WTC11 (cell line): Measurements from ENCODE around the gene STPG4.

ENCODE experiments used
- FOXK1 ChIP-seq: sonication (generic); formaldehyde crosslinking; IDR thresholded peaks from 2 replicates; pipeline ENCODE4 v1.8.0; 2022; ENCODE audit warnings: mild to moderate bottlenecking, moderate library complexity, missing genetic modification reagents
- MXD4 ChIP-seq: fragments of 250-450 bp; sonication (Bioruptor Pico); IDR thresholded peaks from 2 replicates; pipeline ENCODE4 v1.8.0; 2021; ENCODE audit warnings: mild to moderate bottlenecking, moderate library complexity, borderline replicate concordance
- NR3C1 ChIP-seq: sonication (generic); formaldehyde crosslinking; conservative IDR thresholded peaks from 2 replicates; pipeline ENCODE4 v1.8.1; 2023; ENCODE audit warnings: low read depth, mild to moderate bottlenecking, missing genetic modification reagents
- SP1 ChIP-seq: sonication (generic); formaldehyde crosslinking; conservative IDR thresholded peaks from 2 replicates; pipeline ENCODE4 v1.8.1; 2022; ENCODE audit warnings: missing genetic modification reagents
- TCF7 ChIP-seq: sonication (generic); formaldehyde crosslinking; IDR thresholded peaks from 2 replicates; pipeline ENCODE4 v1.8.0; 2022; ENCODE audit warnings: mild to moderate bottlenecking, low read depth, missing genetic modification reagents, moderate library complexity
- TF ChIP-seq, protein P1 (sequence below): sonication (generic); formaldehyde crosslinking; IDR thresholded peaks from 2 replicates; pipeline ENCODE4 v1.8.1; 2023; ENCODE audit warnings: mild to moderate bottlenecking, missing genetic modification reagents, moderate library complexity
- TF ChIP-seq, protein P2 (sequence below): sonication (generic); formaldehyde crosslinking; IDR thresholded peaks from 2 replicates; pipeline ENCODE4 v1.8.0; 2022; ENCODE audit warnings: mild to moderate bottlenecking, missing genetic modification reagents
- TF ChIP-seq, protein P3 (sequence below): fragments of 200-600 bp; IDR thresholded peaks from 2 replicates; pipeline ENCODE4 v1.8.0; 2022; ENCODE audit warnings: antibody characterized with exemption
- TF ChIP-seq, protein P4 (sequence below): sonication (generic); formaldehyde crosslinking; IDR thresholded peaks from 2 replicates; pipeline ENCODE4 v1.8.1; 2022; ENCODE audit warnings: low read depth, missing genetic modification reagents, borderline replicate concordance
- TF ChIP-seq, protein P5 (sequence below): sonication (generic); formaldehyde crosslinking; IDR thresholded peaks from 2 replicates; pipeline ENCODE4 v1.8.0; 2022; ENCODE audit warnings: mild to moderate bottlenecking, missing genetic modification reagents

DNA sequence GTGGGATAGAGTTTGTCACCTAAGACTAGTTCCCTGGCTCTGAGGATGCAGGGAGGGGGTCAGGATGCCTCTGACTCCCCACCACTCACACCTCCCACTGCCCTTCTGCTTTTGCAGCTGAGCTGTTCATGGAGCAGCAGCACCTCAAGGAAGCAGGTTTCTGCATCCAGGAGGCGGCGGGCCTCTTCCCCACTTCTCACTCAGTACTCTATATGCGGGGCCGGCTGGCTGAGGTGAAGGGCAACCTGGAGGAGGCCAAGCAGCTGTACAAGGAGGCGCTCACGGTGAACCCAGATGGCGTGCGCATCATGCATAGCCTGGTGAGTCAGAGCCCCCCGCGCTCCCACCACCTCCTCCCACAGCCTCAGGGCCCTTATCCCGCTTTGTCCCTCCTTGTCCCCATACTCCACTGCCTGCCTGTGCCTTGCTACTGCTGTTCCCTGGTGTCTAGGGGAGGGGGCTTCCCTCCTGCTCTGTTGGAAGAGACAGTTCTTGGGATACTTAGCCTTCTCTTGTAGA lies 94.4 kb downstream of the STPG4 start:
- TF ChIP-seq, protein P1, sequence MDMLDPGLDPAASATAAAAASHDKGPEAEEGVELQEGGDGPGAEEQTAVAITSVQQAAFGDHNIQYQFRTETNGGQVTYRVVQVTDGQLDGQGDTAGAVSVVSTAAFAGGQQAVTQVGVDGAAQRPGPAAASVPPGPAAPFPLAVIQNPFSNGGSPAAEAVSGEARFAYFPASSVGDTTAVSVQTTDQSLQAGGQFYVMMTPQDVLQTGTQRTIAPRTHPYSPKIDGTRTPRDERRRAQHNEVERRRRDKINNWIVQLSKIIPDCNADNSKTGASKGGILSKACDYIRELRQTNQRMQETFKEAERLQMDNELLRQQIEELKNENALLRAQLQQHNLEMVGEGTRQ: no peak
- no peak for TF ChIP-seq SP1 (CRISPR knock-in tag)
- TF ChIP-seq, protein P2, sequence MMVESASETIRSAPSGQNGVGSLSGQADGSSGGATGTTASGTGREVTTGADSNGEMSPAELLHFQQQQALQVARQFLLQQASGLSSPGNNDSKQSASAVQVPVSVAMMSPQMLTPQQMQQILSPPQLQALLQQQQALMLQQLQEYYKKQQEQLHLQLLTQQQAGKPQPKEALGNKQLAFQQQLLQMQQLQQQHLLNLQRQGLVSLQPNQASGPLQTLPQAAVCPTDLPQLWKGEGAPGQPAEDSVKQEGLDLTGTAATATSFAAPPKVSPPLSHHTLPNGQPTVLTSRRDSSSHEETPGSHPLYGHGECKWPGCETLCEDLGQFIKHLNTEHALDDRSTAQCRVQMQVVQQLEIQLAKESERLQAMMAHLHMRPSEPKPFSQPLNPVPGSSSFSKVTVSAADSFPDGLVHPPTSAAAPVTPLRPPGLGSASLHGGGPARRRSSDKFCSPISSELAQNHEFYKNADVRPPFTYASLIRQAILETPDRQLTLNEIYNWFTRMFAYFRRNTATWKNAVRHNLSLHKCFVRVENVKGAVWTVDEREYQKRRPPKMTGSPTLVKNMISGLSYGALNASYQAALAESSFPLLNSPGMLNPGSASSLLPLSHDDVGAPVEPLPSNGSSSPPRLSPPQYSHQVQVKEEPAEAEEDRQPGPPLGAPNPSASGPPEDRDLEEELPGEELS: no peak
- TF ChIP-seq, protein P3, sequence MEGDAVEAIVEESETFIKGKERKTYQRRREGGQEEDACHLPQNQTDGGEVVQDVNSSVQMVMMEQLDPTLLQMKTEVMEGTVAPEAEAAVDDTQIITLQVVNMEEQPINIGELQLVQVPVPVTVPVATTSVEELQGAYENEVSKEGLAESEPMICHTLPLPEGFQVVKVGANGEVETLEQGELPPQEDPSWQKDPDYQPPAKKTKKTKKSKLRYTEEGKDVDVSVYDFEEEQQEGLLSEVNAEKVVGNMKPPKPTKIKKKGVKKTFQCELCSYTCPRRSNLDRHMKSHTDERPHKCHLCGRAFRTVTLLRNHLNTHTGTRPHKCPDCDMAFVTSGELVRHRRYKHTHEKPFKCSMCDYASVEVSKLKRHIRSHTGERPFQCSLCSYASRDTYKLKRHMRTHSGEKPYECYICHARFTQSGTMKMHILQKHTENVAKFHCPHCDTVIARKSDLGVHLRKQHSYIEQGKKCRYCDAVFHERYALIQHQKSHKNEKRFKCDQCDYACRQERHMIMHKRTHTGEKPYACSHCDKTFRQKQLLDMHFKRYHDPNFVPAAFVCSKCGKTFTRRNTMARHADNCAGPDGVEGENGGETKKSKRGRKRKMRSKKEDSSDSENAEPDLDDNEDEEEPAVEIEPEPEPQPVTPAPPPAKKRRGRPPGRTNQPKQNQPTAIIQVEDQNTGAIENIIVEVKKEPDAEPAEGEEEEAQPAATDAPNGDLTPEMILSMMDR: no peak
- TF ChIP-seq, protein P4, sequence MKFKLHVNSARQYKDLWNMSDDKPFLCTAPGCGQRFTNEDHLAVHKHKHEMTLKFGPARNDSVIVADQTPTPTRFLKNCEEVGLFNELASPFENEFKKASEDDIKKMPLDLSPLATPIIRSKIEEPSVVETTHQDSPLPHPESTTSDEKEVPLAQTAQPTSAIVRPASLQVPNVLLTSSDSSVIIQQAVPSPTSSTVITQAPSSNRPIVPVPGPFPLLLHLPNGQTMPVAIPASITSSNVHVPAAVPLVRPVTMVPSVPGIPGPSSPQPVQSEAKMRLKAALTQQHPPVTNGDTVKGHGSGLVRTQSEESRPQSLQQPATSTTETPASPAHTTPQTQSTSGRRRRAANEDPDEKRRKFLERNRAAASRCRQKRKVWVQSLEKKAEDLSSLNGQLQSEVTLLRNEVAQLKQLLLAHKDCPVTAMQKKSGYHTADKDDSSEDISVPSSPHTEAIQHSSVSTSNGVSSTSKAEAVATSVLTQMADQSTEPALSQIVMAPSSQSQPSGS: no peak
- TF ChIP-seq FOXK1: no peak
- no peak for TF ChIP-seq MXD4 (CRISPR knock-in tag)
- no peak for TF ChIP-seq TCF7 (CRISPR knock-in tag)
- TF ChIP-seq, protein P5, sequence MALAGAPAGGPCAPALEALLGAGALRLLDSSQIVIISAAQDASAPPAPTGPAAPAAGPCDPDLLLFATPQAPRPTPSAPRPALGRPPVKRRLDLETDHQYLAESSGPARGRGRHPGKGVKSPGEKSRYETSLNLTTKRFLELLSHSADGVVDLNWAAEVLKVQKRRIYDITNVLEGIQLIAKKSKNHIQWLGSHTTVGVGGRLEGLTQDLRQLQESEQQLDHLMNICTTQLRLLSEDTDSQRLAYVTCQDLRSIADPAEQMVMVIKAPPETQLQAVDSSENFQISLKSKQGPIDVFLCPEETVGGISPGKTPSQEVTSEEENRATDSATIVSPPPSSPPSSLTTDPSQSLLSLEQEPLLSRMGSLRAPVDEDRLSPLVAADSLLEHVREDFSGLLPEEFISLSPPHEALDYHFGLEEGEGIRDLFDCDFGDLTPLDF: no peak
- TF ChIP-seq NR3C1: no peak
